LNCaP clone FGC (cell line): ENCODE results near the gene CPED1.

Experiments used
- DNase-seq: peaks from one replicate; pipeline ENCODE4 v3.0.0-alpha.2; 2011; ENCODE audit warnings: low read depth
- H3K4me3 ChIP-seq: 2 replicates; pipeline ENCODE4 v1.5.1; 2011; ENCODE audit warnings: mild to moderate bottlenecking, low read depth, low read length, control low read depth
- CTCF ChIP-seq: IDR thresholded peaks from 2 replicates; pipeline ENCODE4 v1.5.1; 2012; ENCODE audit warnings: mild to moderate bottlenecking; ENCODE audit not compliant: control insufficient read depth, insufficient read depth; ENCODE audit errors: extremely low read depth

CPED1 gene

GRCh38 chr7:120955577-120956149, 32.8 kb upstream of the CPED1 start:
- no peak for TF ChIP-seq CTCF
- DNase-seq = no peak
- H3K4me3 ChIP-seq = no peak overlapping the region

GRCh38 chr7:120959929-120960484, 28.5 kb upstream of the CPED1 start:
- no peak overlapping the region for H3K4me3 ChIP-seq
- no peak for DNase-seq
- TF ChIP-seq CTCF = no peak

GRCh38 chr7:120960714-120961113, 27.8 kb upstream of the CPED1 start:
- no peak for DNase-seq
- H3K4me3 ChIP-seq = no peak overlapping the region
- TF ChIP-seq CTCF = no peak

GRCh38 chr7:120961638-120962173, 26.8 kb upstream of the CPED1 start:
- no peak for DNase-seq
- TF ChIP-seq CTCF = no peak
- H3K4me3 ChIP-seq = no peak overlapping the region

GRCh38 chr7:120964088-120964487, 24.4 kb upstream of the CPED1 start:
- no peak overlapping the region for H3K4me3 ChIP-seq
- no peak for TF ChIP-seq CTCF
- DNase-seq = no peak

GRCh38 chr7:120966961-120967360, 21.6 kb upstream of the CPED1 start:
- no peak for TF ChIP-seq CTCF
- no peak overlapping the region for H3K4me3 ChIP-seq
- no peak for DNase-seq

- no peak for DNase-seq
- TF ChIP-seq CTCF = no peak
Measured at GRCh38 chr7:120973849-120974248, 14.7 kb upstream of the CPED1 start.

More at GRCh38 chr7:120973849-120974248, 14.7 kb upstream of the CPED1 start:
- H3K4me3 ChIP-seq = no peak overlapping the region
